Thoracic aorta (tissue), 2 donors: Measurements from ENCODE around the gene KIF6. TPM values are rescaled to one million over a fixed set of nuclear protein-coding genes. Genes with fewer than 3 reads are reported as not detected.
"Not testable (repeated sequence)": the region's sequence is repeated elsewhere in the genome, so short reads cannot be mapped to it uniquely, and the experiment has no call there.

Source experiments
- ATAC-seq: fragments of 150-250 bp; one replicate; pipeline ENCODE4 v1.8.0; 2017; ENCODE audit warnings: low read depth; ENCODE audit not compliant: insufficient number of reproducible peaks, low FRiP score
- DNase-seq: peaks from one replicate; pipeline ENCODE4 v3.0.0-alpha.2; 2020; ENCODE audit warnings: low spot score
- H3K27ac ChIP-seq, 2 donors: fragments of 200-600 bp; sonication (generic); 1 replicate in 1 of 2; 2 replicates in 1 of 2; pipeline ENCODE4 v1.5.1; 2016; ENCODE audit warnings: mild to moderate bottlenecking in 2 of 2, moderate library complexity in 2 of 2
- H3K27me3 ChIP-seq: fragments of 200-600 bp; sonication (generic); replicated peaks from 2 replicates; pipeline ENCODE4 v1.6.0; 2016; ENCODE audit warnings: mild to moderate bottlenecking; ENCODE audit not compliant: insufficient read depth
- H3K36me3 ChIP-seq: fragments of 200-600 bp; sonication (generic); one replicate; pipeline ENCODE4 v1.5.1; 2016
- H3K4me1 ChIP-seq, 2 donors: fragments of 200-600 bp; sonication (generic); 1 replicate in 1 of 2; 2 replicates in 1 of 2; pipeline versions ENCODE4 v1.5.1 to v1.6.0; 2016; ENCODE audit warnings: low read depth in 2 of 2, mild to moderate bottlenecking in 1 of 2; ENCODE audit not compliant: control insufficient read depth in 1 of 2
- H3K4me3 ChIP-seq: fragments of 200-600 bp; sonication (generic); 2 replicates; pipeline ENCODE4 v1.5.1; 2016; ENCODE audit warnings: mild to moderate bottlenecking
- H3K9me3 ChIP-seq: fragments of 200-600 bp; sonication (generic); 2 replicates; pipeline ENCODE4 v1.5.1; 2016
- total RNA-seq, 2 donors: library from RNA; depleted of rRNA; stranded (reverse); fragments of >200 nt; gene quantifications; one replicate each; pipeline versions ENCODE4 v1.1.0 to v1.2.3, GENCODE V29; 2016
- TF ChIP-seq, protein P1 (sequence below): fragments of 200-600 bp; sonication (generic); IDR thresholded peaks from one replicate; pipeline ENCODE4 v1.5.1; 2019; ENCODE audit warnings: antibody characterized with exemption

The KIF6 gene
- total RNA-seq, 2 donors from 2014 or later, result not detected

DNA sequence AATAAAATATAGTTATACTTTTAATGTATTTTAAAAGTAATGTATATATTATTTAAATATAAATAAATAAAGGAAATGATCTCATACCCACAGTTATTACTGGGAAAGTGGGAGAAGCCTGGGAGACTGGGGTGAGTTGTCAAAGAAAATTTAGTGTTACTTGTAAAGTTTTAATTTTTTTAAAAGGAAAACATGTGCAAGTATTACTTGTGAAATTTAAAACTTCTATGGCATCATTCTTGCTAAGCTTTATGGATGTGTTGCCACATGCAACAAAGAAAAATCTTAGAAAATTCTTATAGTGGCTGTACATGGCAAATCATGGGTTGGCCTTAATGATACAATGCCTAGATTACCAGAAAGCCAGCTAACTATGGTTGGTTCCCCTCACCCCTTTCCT lies 208.7 kb downstream of the KIF6 start:
- Histone ChIP-seq H3K27ac (no peak overlapping the region), H3K27me3 (no peaks in the 10 kb centered on the region), H3K4me3 (no peak overlapping the region), H3K36me3 (no peaks in the 10 kb centered on the region), H3K4me1 (peaks cover 0 to 2% of the 10 kb centered on the region in 2 donors), H3K9me3 (no peaks in the 10 kb centered on the region)
- no peak for DNase-seq
- TF ChIP-seq, protein P1, sequence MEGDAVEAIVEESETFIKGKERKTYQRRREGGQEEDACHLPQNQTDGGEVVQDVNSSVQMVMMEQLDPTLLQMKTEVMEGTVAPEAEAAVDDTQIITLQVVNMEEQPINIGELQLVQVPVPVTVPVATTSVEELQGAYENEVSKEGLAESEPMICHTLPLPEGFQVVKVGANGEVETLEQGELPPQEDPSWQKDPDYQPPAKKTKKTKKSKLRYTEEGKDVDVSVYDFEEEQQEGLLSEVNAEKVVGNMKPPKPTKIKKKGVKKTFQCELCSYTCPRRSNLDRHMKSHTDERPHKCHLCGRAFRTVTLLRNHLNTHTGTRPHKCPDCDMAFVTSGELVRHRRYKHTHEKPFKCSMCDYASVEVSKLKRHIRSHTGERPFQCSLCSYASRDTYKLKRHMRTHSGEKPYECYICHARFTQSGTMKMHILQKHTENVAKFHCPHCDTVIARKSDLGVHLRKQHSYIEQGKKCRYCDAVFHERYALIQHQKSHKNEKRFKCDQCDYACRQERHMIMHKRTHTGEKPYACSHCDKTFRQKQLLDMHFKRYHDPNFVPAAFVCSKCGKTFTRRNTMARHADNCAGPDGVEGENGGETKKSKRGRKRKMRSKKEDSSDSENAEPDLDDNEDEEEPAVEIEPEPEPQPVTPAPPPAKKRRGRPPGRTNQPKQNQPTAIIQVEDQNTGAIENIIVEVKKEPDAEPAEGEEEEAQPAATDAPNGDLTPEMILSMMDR, result no peak
- no peak for ATAC-seq

DNA sequence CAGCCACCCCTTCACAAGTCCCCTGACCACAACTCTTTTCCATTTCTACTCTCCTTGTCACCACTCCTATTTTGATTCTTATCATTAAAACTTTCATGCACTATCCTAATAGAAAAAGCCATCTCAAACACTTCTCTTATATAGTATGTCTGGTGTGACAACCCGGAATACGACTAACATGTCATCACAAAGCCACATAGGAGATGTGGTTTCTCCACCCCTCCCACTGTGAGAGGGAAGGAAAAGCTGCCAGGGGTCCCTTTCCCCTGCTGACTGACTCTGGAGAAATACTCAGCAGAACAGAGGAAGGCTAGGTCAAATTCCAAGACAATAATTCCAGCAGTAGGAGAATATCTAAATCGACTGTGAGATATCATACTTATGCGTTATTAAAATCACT lies 209.7 kb downstream of the KIF6 start:
- Histone ChIP-seq H3K27me3 (no peaks in the 10 kb centered on the region), H3K4me3 (no peak overlapping the region), H3K4me1 (peaks cover 0 to 2% of the 10 kb centered on the region in 2 donors), H3K9me3 (no peaks in the 10 kb centered on the region), H3K27ac (no peak overlapping the region), H3K36me3 (no peaks in the 10 kb centered on the region)
- TF ChIP-seq, protein P1, result no peak
- ATAC-seq (no peak), DNase-seq (no peak)

DNA sequence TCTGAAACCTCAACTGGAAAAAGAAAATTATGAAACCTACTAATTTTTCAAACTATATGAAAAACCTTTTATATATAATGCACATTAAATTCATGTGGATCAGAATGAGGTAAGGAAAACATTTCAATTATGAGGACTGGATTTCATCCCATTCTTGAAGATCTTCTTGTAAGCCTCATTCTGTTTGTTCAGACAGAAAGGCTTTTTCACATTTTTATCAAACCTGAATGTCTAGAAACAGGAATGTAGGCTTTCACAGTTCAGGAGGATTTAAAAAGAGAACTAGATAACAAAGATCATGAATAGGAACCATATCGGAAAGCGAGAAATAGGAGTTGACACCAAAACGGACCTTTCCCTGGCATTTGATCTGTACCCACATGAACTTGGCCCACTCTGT lies 210.2 kb downstream of the KIF6 start:
- Histone ChIP-seq H3K9me3 (no peaks in the 10 kb centered on the region), H3K27me3 (no peaks in the 10 kb centered on the region), H3K27ac (no peak overlapping the region), H3K4me1 (peaks cover 0 to 2% of the 10 kb centered on the region in 2 donors), H3K36me3 (no peaks in the 10 kb centered on the region), H3K4me3 (no peak overlapping the region)
- no peak for DNase-seq
- TF ChIP-seq, protein P1, result no peak
- no peak for ATAC-seq

DNA sequence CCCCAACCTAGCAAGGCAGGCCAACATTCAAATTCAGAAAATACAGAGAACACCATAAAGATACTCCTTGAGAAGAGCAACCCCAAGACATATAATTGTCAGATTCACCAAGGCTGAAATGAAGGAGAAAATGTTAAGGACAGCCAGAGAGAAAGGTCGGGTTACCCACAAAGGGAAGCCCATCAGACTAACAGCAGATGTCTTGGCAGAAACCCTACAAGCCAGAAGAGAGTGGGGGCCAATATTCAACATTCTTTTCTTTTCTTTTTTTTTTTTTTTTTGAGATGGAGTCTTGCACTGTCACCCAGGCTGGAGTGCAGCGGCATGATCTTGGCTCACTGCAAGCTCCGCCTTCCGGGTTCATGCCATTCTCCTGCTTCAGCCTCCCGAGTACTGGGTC lies 215.4 kb downstream of the KIF6 start:
- H3K9me3 ChIP-seq, H3K36me3 ChIP-seq, ATAC-seq, H3K27me3 ChIP-seq, H3K4me3 ChIP-seq, H3K27ac ChIP-seq, H3K4me1 ChIP-seq, DNase-seq: not testable (repeated sequence)

DNA sequence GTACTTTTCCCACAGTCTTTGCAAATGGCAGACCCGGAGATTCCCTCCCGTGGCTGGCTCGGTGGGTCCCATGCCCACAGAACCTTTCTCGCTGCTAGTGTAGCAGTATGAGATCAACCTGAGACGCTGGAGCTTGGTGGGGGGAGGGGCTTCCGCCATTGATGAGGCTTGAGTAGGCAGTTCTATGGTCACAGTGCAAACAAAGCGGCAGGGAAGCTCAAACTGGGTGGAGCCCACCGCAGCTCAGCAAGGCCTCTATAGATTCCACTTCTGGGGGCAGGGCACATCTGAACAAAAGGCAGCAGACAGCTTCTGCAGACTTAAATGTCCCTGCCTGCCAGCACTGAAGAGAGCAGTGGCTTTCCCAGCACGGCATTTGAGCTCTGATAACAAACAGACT lies 216.7 kb downstream of the KIF6 start:
- Histone ChIP-seq H3K9me3 (no peaks in the 10 kb centered on the region), H3K27me3 (no peaks in the 10 kb centered on the region), H3K36me3 (no peaks in the 10 kb centered on the region), H3K27ac (no peak overlapping the region), H3K4me3 (no peak overlapping the region), H3K4me1 (no peaks in the 10 kb centered on the region)
- TF ChIP-seq, protein P1, result no peak
- no peak for DNase-seq
- ATAC-seq, result no peak

DNA sequence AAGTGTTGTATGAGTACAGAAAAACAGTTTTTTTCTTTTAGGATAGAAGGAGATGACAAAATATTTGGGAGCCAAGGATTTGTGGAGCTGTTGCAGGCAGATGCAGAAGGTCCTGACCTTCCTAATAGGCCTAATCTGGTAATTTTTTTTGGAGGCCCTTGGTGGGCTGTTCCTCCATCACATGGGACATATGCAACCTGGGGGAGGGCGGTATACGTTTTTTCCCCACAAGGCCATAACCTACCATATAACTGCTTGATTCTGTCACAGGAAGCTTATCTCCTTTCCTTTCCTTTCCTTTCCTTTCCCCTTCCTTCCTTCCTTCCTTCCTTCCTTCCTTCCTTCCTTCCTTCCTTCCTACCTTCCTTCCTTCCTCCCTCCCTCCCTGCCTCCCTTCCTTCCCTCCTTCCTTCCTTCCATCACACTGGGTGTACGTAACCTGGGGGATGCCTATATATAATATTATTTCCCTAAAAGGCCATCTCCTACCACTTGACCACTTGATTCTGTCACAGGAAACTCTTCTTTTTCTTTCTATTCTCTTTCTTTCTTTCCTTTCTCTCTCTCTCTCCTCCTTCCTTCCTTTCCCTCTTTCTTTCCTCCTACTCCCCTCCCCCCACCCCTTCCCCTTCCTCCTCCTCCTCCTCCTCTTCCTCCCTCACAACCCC lies 217.7 kb downstream of the KIF6 start:
- peaks cover under 1% of the 10 kb centered on the region for H3K9me3 ChIP-seq
- no peaks in the 10 kb centered on the region for H3K27me3 ChIP-seq
- DNase-seq, result no peak
- TF ChIP-seq, protein P1, result no peak
- H3K36me3 ChIP-seq, result no peaks in the 10 kb centered on the region
- H3K4me1 ChIP-seq, result no peaks in the 10 kb centered on the region
- H3K27ac ChIP-seq, result no peak overlapping the region
- ATAC-seq, result no peak
- no peak overlapping the region for H3K4me3 ChIP-seq

DNA sequence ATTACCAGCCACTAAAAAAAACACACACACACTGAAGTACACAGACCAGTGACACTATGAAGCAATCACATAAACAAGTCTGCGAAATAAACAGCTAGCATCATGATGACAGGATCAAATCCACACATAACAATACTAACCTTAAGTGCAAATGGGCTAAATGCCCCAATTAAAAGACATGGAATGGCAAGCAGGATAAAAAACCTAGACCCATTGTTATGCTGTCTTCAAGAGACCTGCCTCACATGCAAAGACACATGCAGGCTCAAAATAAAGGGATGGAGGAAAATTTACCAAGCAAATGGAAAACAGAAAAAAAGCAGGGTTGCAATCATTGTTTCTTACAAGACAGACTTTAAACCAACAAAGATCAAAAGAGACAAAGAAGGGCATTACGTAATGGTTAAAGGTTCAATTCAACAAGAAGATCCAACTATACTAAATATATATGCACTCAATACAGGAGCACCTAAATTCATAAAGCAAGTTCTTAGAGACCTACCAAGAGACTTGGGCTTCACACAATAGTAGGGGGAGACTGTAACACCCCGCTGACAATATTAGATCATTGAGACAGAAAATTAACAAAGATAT lies 222.7 kb downstream of the KIF6 start:
- H3K36me3 ChIP-seq, DNase-seq, H3K27ac ChIP-seq, H3K27me3 ChIP-seq, H3K9me3 ChIP-seq, ATAC-seq, H3K4me1 ChIP-seq, H3K4me3 ChIP-seq: not testable (repeated sequence)
